Activated CD8-positive, alpha-beta memory T cell treated with anti-CD3 and anti-CD28 coated beads, Interleukin-2, amount 50 U/mL, for 24 hours (primary cell): ENCODE measurements around the gene SFTA2.

Experiments used
- DNase-seq: peaks from one replicate; pipeline ENCODE4 v3.0.0-alpha.2; 2020; ENCODE audit errors: extremely low read depth

The SFTA2 gene

GRCh38 chr6:30890646-30891449 lies 41.1 kb downstream of the SFTA2 start:
- DNase-seq: no peak

GRCh38 chr6:30889921-30890645 lies 41.9 kb downstream of the SFTA2 start:
- no peak for DNase-seq

- no peak for DNase-seq
Measured at GRCh38 chr6:30889496-30889885, 42.5 kb downstream of the SFTA2 start.

DNA sequence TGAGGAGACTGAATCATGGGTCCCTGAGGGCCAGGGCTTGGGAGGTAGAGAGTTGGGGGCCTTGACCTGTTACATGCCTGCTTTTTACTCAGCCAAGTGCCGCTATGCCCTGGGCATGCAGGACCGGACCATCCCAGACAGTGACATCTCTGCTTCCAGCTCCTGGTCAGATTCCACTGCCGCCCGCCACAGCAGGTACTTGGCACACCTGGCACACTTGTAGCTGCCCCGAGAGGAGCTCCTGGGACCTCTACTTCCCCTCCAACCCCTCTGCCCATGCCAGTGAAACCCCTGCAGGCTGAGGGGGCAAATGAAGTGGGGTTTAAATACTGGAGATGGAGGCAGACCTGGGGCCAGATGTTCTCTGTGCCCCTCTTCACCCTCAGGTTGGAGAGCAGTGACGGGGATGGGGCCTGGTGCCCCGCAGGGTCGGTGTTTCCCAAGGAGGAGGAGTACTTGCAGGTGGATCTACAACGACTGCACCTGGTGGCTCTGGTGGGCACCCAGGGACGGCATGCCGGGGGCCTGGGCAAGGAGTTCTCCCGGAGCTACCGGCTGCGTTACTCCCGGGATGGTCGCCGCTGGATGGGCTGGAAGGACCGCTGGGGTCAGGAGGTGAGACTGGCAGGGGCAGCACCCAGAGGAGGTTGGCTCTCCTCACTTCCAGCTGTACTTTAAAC lies 43.0 kb downstream of the SFTA2 start:
- DNase-seq: no peak

DNA sequence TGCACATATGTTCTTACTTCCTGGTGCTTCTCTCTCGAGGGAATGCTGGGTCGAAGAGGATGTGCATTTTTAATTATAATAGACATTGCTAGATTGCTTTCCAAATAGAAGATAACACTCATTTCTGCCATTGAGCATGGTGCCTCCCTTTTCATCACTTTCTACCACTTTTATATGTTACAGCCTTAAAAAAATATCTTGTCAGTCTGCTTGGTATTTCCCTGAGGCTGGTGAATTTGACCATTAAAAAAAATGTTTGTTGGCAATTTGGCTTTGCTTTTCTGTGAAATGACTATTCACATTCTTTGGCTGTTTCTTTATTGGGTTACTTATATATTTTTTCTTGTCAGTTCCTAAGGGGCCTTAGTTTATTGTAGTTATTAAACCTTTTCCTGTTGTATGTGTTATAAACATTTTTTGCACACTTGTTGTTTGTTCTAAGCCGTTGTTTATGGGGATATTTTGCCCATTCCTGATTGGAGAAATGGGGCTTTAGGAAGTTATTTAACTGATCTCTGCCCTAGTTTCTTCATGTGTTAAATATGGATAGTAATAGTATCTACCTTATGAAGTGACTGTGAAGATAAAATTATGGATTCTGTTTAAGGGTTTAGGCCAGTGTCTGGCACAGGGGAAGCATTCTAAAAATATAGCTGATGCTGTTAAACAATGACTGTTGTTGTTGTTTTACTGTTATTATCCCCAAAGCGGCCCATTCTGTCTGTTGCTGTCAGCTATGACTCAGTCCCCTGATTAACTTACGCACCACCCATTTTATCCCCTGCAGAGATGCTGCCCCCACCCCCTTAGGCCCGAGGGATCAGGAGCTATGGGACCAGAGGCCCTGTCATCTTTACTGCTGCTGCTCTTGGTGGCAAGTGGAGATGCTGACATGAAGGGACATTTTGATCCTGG lies 43.8 kb downstream of the SFTA2 start:
- no peak for DNase-seq

GRCh38 chr6:30886897-30887255 lies 45.1 kb downstream of the SFTA2 start:
- no peak for DNase-seq

DNA sequence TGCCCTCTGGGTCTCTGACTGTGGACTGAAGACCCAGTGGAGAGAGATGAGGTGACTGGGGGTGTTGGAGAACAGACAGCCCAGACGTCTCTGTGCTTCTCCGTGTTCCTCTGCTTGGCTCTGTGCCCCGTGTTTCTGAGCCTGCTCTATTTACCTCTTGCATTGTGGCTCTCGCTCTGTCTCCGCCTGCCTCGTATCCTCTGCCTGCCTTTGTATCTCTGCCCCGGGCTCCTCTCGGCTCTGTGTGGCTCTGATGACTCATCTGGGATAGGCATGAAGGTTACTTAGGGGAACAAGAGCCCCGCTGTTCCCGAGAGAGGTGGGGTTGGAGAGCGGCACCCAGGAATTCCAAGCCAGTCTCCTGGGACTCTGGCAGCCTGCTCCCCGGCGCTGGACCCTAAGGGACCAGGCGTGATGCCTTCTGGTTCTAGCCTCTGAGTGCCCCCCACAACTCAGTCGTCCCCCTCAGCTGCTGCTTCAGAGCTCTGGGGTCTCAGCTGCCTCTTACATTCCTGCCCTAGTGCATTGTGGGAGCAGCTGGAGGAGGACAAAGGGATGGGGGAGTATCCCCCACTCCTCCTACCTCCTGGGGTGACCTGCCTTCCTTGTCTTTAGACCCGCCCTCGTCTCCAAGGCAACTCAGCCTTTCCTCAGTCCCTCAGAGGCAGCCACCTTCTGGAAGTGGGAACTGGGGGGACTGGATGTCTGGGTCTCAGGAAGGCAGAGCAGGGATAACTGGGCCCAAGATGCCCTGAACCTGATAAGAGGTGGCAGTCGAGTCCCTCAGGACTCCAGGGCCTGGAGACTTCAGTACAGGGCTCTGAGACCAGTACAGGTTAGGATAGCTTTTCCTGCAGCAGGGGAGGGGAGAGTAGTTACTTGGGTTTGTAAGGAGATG lies 45.7 kb downstream of the SFTA2 start:
- no peak for DNase-seq

DNA sequence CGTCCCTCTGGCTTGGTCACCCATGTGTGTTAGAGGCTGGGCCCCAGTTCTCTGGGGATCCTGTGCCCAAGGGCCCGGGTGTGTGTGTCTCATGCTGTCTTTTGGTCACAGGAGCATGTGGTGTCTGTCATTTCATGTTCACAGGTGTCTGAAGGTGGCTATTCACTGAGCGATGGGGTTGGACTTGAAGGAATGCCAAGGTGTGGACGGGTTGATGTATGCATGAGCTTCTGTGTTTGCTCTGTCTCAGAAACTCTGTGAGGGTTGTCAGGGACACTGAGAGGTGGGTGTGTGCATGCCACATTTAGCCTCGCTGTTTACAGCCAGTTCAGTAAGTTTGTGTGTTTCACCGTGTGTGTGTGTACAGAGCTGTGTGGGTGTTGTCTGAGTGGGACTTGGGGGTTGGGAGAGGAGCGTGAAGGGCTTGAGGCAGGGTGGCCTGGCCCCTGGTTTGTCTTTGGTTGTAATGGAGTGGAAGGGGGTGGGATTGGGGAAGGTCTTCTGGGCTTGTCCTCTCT lies 46.4 kb downstream of the SFTA2 start:
- DNase-seq: no peak

GRCh38 chr6:30884521-30885480 lies 47.2 kb downstream of the SFTA2 start:
- no peak for DNase-seq

GRCh38 chr6:30883685-30884520 lies 48.1 kb downstream of the SFTA2 start, which contains the start of gene DDR1:
DDR1 (plus strand) TSS chr6:30884519; CDS start chr6:30888730, 4,211 bp downstream.
- DNase-seq: no peak

DNA sequence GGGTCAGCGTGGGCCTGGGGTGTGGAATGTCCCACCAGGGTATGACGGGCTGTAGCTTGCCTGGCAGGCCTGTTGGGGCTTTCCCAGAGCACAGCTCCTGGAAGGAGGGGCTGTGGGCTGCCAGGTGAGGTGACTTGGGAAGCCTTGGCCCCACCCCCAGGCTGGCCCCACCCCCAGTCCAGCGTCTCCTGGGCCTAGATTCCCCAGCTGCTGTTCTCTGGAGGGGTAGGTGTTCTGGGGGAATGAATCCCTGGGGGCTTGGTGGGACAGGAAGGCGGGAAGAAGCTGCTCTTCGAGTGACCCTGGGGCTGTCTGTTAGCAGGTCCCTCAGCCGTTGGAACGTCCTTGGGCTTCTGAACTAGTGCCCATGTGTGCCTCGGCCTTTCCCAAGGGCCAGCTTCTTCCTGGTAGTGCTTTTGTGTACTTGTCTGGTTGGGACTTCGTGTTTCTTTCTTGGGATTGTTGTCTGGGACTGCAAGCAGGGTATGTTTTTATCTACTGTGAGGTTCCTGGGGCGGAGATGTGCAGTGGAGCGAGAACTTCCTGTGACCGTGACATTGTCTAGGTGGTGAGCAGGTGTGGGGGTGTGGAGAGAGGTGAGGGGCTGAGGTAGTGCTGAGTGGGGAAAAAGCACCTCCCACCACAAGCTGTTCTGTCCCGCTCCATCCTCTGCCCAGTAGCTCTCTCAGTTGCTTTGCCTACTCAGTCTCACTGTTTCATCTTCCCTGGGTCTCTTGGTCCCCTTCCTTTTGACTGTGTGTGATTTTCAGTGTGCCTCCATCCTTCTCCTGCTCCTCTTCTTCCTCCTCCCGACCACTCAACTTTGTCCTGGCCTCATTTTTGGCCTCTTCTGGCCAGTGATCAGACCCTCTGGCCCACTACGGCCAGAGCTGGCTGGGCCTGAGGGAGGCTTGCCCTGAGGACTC lies 48.9 kb downstream of the SFTA2 start:
- no peak for DNase-seq

GRCh38 chr6:30882204-30882758 lies 49.7 kb downstream of the SFTA2 start:
- DNase-seq: no peak

- DNase-seq: no peak
Measured at GRCh38 chr6:30881392-30882203, 50.4 kb downstream of the SFTA2 start.
